RWPE2 (cell line): ENCODE measurements around the gene UFC1.

ENCODE experiments used
- ATAC-seq: fragments of 200-7000 bp; cut with Tn5 transposase; 3 replicates; pipeline ENCODE4 v1.9.1; 2021; ENCODE audit warnings: low read depth
- DNase-seq: peaks from one replicate; pipeline ENCODE4 v3.0.0-alpha.2; 2020; ENCODE audit warnings: low spot score
- H3K27ac ChIP-seq: fragments of 450-650 bp; 2 replicates; pipeline ENCODE4 v1.5.1; 2017; ENCODE audit warnings: mild to moderate bottlenecking; ENCODE audit not compliant: poor library complexity, severe bottlenecking
- H3K27me3 ChIP-seq: fragments of 250-450 bp; sonication (Bioruptor Pico); 2 replicates; pipeline ENCODE4 v1.5.1; 2021; ENCODE audit warnings: mild to moderate bottlenecking, moderate library complexity; ENCODE audit not compliant: insufficient read depth, poor library complexity, severe bottlenecking
- H3K36me3 ChIP-seq: fragments of 250-450 bp; sonication (Bioruptor Pico); 2 replicates; pipeline ENCODE4 v1.5.1; 2020; ENCODE audit warnings: low read depth, mild to moderate bottlenecking, moderate library complexity
- H3K4me1 ChIP-seq: fragments of 250-450 bp; sonication (Bioruptor Pico); 2 replicates; pipeline ENCODE4 v1.5.1; 2021; ENCODE audit warnings: mild to moderate bottlenecking, moderate library complexity; ENCODE audit not compliant: insufficient read depth, poor library complexity, severe bottlenecking
- H3K4me3 ChIP-seq: fragments of 250-450 bp; sonication (Bioruptor Pico); 2 replicates; pipeline ENCODE4 v1.5.1; 2021; ENCODE audit warnings: mild to moderate bottlenecking, moderate library complexity; ENCODE audit not compliant: severe bottlenecking
- H3K9me3 ChIP-seq: fragments of 250-450 bp; sonication (Bioruptor Pico); 2 replicates; pipeline ENCODE4 v1.5.1; 2021; ENCODE audit warnings: mild to moderate bottlenecking, moderate library complexity; ENCODE audit not compliant: severe bottlenecking
- CTCF ChIP-seq: fragments of 450-650 bp; IDR thresholded peaks from one replicate; pipeline ENCODE4 v1.5.1; 2017; ENCODE audit warnings: mild to moderate bottlenecking, moderate library complexity; ENCODE audit not compliant: poor library complexity, severe bottlenecking

Gene UFC1

GRCh38 chr1:161200992-161201835 lies 47.4 kb downstream of the UFC1 start:
- ATAC-seq, result no peak

GRCh38 chr1:161201836-161202712 lies 48.3 kb downstream of the UFC1 start, which contains the start of gene NDUFS2:
Gene NDUFS2 (plus strand): TSS chr1:161202367. CDS start chr1:161202386, 19 bp downstream.
- no peaks in the 10 kb centered on the region for H3K27me3 ChIP-seq
- peak; percentile 98 for DNase-seq
- peaks cover 39% of the 10 kb centered on the region for H3K36me3 ChIP-seq
- H3K27ac ChIP-seq, result peak within 1 kb of the TSS; percentile 47
- peak within 1 kb of the TSS; percentile 58 for H3K4me3 ChIP-seq
- no peaks in the 10 kb centered on the region for H3K9me3 ChIP-seq
- peak; percentile 96 for ATAC-seq
- TF ChIP-seq CTCF, result peak; percentile 38
- H3K4me1 ChIP-seq, result peaks cover 6% of the 10 kb centered on the region

More at GRCh38 chr1:161200992-161201835, 47.4 kb downstream of the UFC1 start:
- H3K36me3 ChIP-seq, result peaks cover 30% of the 10 kb centered on the region
- H3K9me3 ChIP-seq, result no peaks in the 10 kb centered on the region
- no peaks in the 10 kb centered on the region for H3K27me3 ChIP-seq
- no peak for DNase-seq
- H3K4me1 ChIP-seq, result peaks cover 6% of the 10 kb centered on the region
- TF ChIP-seq CTCF, result no peak
- peak overlapping the region; percentile 47 for H3K27ac ChIP-seq
- H3K4me3 ChIP-seq, result peak overlapping the region; percentile 58

GRCh38 chr1:161206411-161207140 lies 52.8 kb downstream of the UFC1 start:
- Histone ChIP-seq H3K27ac (no peak overlapping the region), H3K36me3 (peaks cover 78% of the 10 kb centered on the region), H3K4me3 (no peak overlapping the region), H3K27me3 (no peaks in the 10 kb centered on the region), H3K9me3 (no peaks in the 10 kb centered on the region), H3K4me1 (peaks cover 2% of the 10 kb centered on the region)
- ATAC-seq, result no peak
- no peak for DNase-seq
- TF ChIP-seq CTCF, result no peak

GRCh38 chr1:161207173-161207572 lies 53.4 kb downstream of the UFC1 start:
- H3K36me3 ChIP-seq, result peaks cover 84% of the 10 kb centered on the region
- H3K27me3 ChIP-seq, result no peaks in the 10 kb centered on the region
- TF ChIP-seq CTCF, result no peak
- H3K4me1 ChIP-seq, result no peaks in the 10 kb centered on the region
- ATAC-seq, result no peak
- H3K9me3 ChIP-seq, result no peaks in the 10 kb centered on the region
- no peak overlapping the region for H3K27ac ChIP-seq
- H3K4me3 ChIP-seq, result no peak overlapping the region
- no peak for DNase-seq
